GM21367 (cell line): ENCODE results near the gene NFAM1.

ENCODE experiments used
- ATAC-seq: cut with Tn5 transposase; IDR thresholded peaks from one replicate; pipeline ENCODE4 v1.9.1; 2021; ENCODE audit not compliant: unreplicated experiment

NFAM1 gene

DNA sequence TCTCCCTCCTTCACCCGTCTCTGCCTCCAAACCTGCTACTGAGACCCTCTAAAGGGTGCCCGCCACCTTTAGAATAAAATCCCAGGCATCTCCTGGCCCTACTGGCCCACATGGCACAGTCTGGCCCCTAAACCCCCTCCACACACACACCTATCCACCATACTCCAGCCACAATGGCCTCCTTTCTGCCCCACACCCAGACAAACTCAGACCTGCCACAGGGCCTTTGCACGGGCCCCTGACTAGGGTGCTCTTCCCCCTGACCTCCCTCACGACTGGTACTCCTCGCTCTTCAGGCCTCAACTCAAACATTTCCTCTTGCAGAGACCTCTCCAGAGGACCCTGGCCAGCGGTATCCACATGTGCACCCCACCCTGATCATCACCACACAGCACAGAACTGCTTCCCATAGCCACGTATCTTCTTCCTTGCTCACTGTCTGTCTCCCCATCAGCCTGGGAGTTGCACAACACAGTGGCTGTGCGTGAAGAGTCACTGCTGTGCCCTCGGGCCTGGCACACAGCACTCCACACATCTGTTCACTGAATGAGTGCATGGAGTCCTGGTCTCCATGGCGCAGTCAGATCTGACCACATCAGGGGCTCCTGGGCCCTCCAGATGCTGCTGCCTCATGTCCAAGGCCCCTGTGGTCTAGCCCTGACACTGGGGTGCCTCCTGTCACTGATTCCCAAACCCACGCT lies 95.5 kb downstream of the NFAM1 start:
- no peak for ATAC-seq

DNA sequence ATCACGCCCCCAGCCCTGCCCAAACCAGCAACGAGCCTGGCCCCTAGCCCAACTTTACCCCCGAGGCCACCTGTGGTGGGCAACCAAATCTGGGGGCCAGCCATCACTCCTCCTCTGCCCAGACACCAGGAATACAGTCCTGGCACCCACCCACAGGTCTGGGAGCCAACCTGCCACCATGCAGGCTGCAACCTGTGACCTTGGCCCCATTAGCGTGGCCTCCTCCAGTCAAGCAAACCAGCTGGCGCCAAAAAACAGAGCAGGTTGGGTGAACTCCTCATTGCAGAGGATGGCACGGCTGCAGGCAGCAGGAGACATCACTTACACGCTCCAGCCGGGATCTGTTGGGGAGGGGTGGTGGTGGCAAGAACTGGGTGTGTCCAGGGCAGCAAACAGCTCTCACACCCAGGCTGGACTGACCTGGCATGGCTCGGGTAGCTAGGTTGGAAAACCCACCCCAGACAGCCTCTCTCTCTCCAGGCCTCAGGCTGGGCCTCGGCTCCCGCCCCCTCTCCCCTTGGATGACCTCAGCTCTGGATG lies 96.3 kb downstream of the NFAM1 start:
- ATAC-seq, result no peak

- no peak for ATAC-seq
Measured at GRCh38 chr22:42334875-42335512, 97.2 kb downstream of the NFAM1 start.

DNA sequence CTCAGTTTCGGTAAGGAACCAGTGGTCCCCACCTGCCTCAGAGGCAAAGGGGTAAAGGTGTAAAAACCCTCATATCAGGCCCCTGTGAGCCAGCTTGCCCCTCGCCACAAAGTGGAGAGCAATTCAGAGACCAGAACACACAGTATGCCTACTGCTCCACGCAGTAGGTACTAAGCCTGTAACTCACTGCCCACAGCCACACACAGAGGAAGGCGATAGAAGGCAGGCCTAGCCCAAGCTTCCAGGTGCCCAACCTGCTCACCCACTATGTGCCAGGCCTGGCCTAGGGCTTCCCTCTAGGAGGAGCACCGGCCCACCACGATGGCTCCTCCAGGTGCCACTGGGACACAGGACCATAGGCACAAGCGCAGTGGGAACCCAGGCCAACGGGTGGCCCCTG lies 98.7 kb downstream of the NFAM1 start:
- no peak for ATAC-seq

- no peak for ATAC-seq
Measured at GRCh38 chr22:42332089-42332488, 100.1 kb downstream of the NFAM1 start.

DNA sequence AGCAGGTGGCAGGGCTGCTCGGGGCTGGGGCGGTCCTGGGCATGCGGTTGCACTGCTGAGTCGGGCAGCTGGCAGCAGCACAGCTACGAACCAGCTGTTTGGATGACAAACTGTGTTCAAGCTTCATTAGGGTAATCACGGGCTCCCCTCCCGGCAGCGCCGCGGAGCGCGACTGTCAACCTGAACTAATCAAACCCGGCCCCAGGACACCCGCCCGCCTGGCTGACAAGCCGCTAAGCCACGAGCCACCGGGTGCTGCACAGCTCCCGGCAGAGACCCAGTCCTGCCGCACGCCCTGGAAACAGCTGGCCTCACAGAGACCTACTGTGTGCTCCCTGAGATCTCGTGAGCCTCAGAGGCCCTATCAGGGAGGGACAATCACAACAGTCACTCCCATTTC lies 101.2 kb downstream of the NFAM1 start:
- ATAC-seq, result no peak
